Left lobe of liver (tissue), 2 donors: ENCODE results near the gene SLC29A3. TPM values are rescaled to one million over a fixed set of nuclear protein-coding genes. Genes with fewer than 3 reads are reported as not detected.
A peak's percentile ranks its signal among the peaks of the same experiment; 100 is the strongest.
"Not testable (repeated sequence)": the region's sequence is repeated elsewhere in the genome, so short reads cannot be mapped to it uniquely, and the experiment has no call there.

Source experiments
- ATAC-seq: fragments of 200-7000 bp; cut with Tn5 transposase; one replicate; pipeline ENCODE4 v1.9.1; 2020; ENCODE audit warnings: mild to moderate bottlenecking, moderate library complexity
- DNase-seq: peaks from one replicate; pipeline ENCODE4 v3.0.0-alpha.2; 2020; ENCODE audit warnings: low spot score
- total RNA-seq: library from RNA; stranded (reverse); gene quantifications from one replicate; pipeline ENCODE4 v1.2.1, GENCODE V29; 2021
- donor health status: DM: no; HTN: no; CAD: no; lungs with moderate emphysema.
- donor health status: DM: no; HTN: yes; CAD: no.

Gene SLC29A3
- total RNA-seq, 1 donor from 2014 or later = 6.4 TPM

- no peak for DNase-seq
- no peak for ATAC-seq
Measured at GRCh38 chr10:71283410-71283809, 35.6 kb upstream of the SLC29A3 start.

GRCh38 chr10:71283876-71284275 is 35.2 kb upstream of the SLC29A3 start:
- no peak for DNase-seq
- no peak for ATAC-seq

GRCh38 chr10:71284544-71285179 is 34.4 kb upstream of the SLC29A3 start:
- no peak for DNase-seq
- ATAC-seq = no peak

- no peak for DNase-seq
- peak; percentile 82 for ATAC-seq
Measured at GRCh38 chr10:71285180-71285545, 33.9 kb upstream of the SLC29A3 start.

- no peak for DNase-seq
Measured at GRCh38 chr10:71285986-71286385, 33.1 kb upstream of the SLC29A3 start.

GRCh38 chr10:71286521-71287294 is 32.4 kb upstream of the SLC29A3 start:
- ATAC-seq = no peak
- DNase-seq = no peak

More at GRCh38 chr10:71285986-71286385, 33.1 kb upstream of the SLC29A3 start:
- ATAC-seq = no peak

- ATAC-seq (no peak), DNase-seq (no peak)
Measured at GRCh38 chr10:71287456-71287855, 31.6 kb upstream of the SLC29A3 start.

GRCh38 chr10:71288461-71288860 is 30.6 kb upstream of the SLC29A3 start:
- ATAC-seq (no peak), DNase-seq (no peak)

- no peak for DNase-seq
- ATAC-seq = no peak
Measured at GRCh38 chr10:71289421-71290130, 29.5 kb upstream of the SLC29A3 start.

GRCh38 chr10:71290331-71290730 is 28.7 kb upstream of the SLC29A3 start:
- ATAC-seq = peak; percentile 71

GRCh38 chr10:71290806-71291527 is 28.1 kb upstream of the SLC29A3 start:
- ATAC-seq = no peak
- no peak for DNase-seq

More at GRCh38 chr10:71290331-71290730, 28.7 kb upstream of the SLC29A3 start:
- DNase-seq = no peak

GRCh38 chr10:71291528-71291900 is 27.5 kb upstream of the SLC29A3 start:
- ATAC-seq = no peak
- DNase-seq = no peak

GRCh38 chr10:71292624-71293445 is 26.2 kb upstream of the SLC29A3 start:
- ATAC-seq (peak; percentile 60), DNase-seq (peak; percentile 63)

GRCh38 chr10:71293446-71294084 is 25.5 kb upstream of the SLC29A3 start:
- ATAC-seq (peak; percentile 1), DNase-seq (no peak)

GRCh38 chr10:71294091-71294561 is 24.9 kb upstream of the SLC29A3 start:
- DNase-seq (no peak), ATAC-seq (no peak)

GRCh38 chr10:71294856-71295255 is 24.2 kb upstream of the SLC29A3 start:
- DNase-seq (no peak), ATAC-seq (no peak)

- ATAC-seq = no peak
- no peak for DNase-seq
Measured at GRCh38 chr10:71295641-71296040, 23.4 kb upstream of the SLC29A3 start.

- ATAC-seq = no peak
- DNase-seq = no peak
Measured at GRCh38 chr10:71296086-71296485, 23.0 kb upstream of the SLC29A3 start.

GRCh38 chr10:71296811-71297210 is 22.2 kb upstream of the SLC29A3 start:
- ATAC-seq, DNase-seq: not testable (repeated sequence)

- ATAC-seq = no peak
- no peak for DNase-seq
Measured at GRCh38 chr10:71297343-71297742, 21.7 kb upstream of the SLC29A3 start.
